HG03135 (cell line): ENCODE measurements around the gene KRT7.
"Not testable (repeated sequence)": the region's sequence is repeated elsewhere in the genome, so short reads cannot be mapped to it uniquely, and the experiment has no call there.

Experiments used
- ATAC-seq: cut with Tn5 transposase; IDR thresholded peaks from one replicate; pipeline ENCODE4 v1.9.1; 2021; ENCODE audit warnings: mild to moderate bottlenecking, moderate library complexity; ENCODE audit not compliant: unreplicated experiment

Gene KRT7

DNA sequence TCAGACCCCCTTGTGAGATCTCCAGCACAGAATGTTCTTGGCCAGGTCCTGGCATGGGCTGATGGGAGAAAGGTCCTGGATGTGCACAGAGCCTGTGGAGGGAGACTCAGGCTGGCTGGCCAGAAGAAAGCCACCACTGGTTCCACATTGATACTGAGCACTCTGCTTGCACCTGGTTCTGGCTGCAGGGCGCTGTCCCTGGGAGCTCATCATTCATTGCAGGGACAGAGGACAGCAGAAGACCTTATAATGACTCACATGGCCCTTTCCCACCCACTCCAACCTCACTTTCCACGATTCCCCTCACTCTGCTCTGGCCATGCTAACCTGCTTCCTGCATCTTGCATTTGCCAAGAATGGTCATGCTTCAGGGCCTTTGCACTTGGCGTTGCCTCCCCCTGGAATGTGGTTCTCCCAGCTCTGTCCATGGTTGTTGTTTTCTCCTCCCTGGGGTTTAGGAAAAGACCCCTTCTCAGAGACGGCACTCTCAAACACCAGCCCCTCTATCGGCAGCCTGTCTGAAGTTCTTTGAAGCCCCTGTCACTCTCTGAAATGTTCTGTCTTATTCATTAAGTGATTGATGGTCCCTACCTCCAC, 10.3 kb downstream of the KRT7 start:
- ATAC-seq, result no peak

DNA sequence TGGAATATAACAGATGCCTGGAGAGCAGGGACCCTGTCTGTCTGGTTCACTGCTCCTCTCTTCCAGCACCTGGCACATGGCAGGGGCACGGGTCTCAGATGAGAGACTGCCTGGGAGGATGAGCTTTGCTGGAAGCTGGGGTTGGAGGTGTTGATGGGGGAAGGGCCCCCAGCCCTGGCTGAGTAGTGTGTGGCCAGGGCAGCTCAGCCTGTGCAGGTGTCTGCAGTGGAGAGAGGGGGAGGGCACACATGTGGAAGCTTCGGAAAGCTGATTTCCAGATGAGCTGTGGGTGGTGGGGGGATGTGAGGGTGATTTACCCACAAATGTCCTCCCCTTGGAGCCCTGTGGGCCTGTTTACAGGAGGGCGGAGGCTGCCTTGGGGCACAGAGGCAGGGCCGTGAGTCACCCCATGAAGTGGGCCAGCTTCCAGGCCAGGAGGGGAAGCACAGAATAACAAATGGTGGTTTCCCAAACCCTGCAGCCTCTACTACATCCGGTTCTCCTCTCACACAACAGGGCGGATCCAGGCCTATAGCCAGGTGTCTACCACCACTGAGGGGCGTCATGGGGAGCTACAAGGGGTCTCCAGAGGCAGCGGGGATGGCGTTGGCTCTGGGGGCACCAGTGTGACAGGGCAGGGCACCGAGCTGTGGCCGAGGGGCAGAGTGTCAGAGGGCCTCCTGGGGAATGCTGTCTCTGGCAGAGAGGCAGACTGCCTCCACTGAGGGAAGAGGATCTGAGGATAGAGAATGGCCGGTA, 11.0 kb downstream of the KRT7 start:
- ATAC-seq, result peak; percentile 92

DNA sequence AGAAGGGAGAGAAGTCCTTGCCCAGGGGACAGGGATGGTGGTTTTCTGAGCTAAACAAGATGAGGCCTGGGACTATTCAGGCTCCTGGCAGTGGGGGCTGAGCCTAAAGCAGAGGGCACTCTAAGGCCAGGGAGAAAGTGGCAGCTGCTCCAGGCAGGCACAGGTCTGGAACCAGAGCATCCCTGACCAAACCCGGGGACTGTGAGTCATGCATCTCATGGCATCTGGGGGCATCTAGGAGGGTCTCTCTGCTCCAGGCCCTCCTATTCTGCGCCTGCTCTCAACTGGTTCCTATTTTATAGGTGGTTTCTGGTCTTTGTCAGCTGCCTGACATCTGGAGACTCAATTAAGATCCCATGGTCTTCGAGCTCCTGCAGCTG, 11.6 kb downstream of the KRT7 start:
- no peak for ATAC-seq

DNA sequence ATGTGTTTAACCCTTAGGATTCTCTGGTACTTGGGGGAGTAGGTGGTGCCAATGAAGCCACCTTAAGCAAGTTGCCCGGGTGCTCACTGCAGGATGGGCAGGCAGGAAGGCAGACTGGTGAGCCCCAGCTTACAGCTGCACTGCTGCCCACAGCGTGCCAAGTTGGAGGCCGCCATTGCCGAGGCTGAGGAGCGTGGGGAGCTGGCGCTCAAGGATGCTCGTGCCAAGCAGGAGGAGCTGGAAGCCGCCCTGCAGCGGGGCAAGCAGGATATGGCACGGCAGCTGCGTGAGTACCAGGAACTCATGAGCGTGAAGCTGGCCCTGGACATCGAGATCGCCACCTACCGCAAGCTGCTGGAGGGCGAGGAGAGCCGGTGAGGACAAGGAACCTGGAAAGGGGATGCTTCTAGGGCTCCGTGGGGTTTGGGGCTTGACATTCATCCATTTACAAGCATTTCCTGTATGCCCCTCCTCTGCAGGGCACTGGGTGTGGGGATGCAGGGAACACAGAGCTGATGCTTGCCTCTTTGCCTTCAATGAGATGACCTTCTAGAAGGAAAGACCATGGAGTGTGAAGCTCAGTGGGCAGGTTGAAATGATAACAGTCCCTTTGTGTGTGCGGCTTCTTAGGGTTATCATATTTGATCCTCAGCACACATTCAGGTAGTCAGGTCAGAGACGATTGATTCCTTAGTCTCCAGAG, 12.4 kb downstream of the KRT7 start:
- no peak for ATAC-seq

DNA sequence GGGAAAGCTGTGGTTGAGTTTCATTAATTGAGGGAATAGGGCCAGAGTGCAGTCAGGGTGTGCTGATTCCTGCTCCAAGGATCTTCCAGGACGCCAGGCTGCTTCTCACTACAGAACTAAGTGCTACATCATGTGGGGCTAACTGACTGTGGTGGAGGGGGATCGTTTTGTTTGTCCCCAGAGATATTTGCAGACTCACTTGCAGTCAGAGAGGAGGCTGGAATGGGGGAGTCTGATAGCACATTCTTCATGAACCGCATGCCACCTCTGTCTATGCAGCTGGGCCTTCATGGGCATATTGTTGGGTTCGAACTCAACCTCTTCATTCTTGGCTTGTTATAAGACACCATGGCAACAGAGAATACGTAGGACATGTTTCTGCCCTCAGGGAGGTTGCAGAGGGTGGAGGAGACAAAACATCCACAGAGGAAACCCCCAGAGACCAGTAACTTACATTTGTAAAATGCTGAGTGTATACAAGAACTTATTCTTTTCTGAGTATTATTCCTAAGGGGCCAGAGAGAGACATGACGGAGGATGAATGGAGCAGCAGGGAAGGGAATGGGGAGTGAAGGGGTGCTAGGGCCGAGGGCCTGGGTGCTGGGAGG, 13.0 kb downstream of the KRT7 start:
- ATAC-seq, result no peak

DNA sequence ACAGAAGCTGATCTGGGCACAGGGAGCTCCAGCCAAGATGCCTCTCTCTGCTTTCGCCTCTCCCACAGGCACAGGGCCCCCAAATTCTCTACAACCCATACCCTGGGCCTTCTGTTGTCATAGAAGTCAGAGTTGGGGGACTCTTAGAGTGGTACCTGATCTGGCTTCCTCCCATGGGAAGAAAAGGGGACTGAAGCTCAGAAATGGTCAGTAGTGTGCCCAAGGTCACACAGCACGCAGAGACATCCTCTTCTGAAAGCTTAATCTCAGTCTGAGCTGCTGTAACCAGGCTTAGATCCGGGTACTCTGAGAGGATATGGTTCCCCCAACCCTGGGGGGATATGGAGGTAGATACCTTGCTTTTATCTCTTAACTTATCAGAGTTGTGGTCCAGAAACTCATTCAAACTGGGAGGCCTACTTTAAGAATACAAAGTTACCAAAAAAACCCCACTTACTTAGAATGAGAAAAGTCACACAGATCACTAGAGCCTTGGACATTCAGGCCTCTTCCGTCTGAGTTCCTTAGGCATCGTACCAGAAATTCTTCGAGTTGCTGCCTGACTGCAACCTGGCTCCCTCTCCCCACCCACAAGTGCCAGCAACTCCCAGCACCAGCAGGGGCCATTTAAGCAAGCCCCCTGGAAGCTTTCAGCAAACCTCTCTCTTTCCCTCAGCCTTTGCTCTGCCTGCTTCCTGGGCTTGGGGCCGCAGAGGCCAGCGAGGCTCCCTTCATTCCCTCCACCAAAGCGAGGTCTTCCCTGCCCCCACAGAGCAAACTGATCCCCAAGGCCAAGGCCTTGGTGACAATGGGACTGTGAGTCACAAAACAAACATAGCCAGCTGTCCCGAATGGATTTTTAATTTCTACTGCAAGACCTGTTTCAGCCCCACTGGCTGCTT, 13.9 kb downstream of the KRT7 start:
- no peak for ATAC-seq

DNA sequence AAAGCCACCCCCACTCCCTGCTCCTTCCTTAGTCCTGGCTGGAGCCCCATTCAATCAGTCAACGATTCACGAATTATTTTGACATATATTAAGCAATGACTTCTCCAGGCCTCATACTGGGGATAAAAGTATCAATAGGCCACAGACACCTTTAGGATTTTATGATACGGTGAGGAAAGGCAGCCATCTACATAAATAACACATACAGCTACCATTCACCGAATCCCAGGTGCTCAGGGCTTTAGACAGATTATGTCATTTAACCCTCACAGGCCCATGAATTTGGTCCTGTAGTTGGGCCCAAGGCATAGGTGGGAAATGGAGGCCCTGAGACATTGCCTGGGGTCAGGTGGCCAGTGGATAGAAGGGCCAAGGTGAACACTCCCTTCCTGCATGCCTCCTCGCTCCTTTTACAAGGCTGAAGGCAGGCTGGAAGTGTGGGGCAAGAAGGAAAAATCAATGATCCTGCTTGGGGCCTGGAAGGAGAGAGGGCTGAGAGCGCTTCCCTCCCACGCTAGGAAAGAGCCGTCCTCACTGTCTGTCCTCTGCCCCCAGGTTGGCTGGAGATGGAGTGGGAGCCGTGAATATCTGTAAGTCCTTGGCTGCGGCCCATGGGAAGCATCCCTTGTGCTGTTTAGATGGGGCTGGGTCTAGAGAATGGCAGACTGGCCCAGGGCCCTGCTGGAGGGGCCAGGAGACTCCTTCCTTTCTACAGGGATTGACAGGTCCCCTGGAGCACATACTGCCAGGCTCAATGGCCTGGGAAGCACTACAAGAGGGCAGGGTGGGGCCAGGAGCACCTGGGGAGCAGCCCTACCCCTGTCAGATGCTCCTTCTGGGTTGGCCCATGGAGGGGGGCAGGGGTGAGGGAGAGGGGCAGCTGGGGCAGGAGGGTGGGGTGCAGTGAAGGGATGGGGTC, 14.8 kb downstream of the KRT7 start:
- ATAC-seq, result no peak

DNA sequence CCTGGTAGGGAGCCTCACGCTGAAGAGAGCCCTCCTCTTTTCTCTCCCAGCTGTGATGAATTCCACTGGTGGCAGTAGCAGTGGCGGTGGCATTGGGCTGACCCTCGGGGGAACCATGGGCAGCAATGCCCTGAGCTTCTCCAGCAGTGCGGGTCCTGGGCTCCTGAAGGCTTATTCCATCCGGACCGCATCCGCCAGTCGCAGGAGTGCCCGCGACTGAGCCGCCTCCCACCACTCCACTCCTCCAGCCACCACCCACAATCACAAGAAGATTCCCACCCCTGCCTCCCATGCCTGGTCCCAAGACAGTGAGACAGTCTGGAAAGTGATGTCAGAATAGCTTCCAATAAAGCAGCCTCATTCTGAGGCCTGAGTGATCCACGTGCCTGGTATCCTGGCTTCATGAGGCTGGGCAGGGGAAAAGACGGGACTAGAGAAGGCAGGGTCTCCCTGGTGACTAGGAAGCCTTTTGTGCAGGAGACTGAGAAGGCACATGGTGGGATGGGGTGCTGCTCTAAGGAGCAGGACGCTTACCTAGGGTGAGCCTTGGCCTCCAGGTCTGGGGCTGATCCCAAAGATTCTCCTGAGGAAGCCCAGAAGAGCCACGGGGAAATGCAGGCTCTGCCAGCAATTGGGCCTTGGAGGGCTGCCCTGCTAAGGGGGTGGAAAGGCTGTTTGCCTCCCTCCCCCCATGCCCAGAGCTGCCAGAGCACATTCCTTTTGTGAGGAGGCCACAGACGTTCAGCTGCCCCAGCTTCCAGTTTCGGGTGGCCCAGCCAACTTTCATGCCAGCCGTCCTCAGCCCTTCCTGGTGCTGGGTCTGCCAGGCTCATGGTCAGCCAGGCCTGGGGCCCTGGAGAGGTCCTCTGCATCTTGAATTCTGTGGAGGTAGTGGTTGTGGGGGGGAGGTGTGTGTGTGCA, 15.8 kb downstream of the KRT7 start:
- ATAC-seq, result no peak

DNA sequence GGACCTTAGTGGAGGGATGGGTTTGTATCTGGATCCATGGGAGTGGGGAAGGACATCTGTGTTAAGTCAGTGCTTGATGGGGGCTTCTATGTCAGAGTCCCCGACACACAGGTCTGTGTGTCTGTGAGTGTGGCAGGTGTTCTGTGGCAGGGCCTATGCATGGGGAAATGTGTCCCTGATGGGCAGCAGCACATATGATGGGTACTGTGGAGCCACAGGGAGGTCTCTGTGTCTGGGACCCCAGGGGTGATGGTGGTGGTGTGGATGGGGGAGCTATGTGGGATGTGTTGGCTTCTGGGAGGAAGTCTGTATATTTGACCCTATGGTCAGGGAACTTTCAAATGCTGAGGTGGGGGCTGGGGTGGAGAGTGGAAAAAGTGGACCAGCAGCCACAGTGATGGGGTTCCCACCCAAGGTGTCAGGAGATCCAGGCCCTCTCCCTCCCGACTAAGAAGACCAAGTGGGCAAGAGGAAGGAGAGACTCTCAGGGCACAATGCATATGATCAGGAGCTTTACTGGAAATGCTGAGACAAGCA, 16.5 kb downstream of the KRT7 start:
- ATAC-seq, result no peak

DNA sequence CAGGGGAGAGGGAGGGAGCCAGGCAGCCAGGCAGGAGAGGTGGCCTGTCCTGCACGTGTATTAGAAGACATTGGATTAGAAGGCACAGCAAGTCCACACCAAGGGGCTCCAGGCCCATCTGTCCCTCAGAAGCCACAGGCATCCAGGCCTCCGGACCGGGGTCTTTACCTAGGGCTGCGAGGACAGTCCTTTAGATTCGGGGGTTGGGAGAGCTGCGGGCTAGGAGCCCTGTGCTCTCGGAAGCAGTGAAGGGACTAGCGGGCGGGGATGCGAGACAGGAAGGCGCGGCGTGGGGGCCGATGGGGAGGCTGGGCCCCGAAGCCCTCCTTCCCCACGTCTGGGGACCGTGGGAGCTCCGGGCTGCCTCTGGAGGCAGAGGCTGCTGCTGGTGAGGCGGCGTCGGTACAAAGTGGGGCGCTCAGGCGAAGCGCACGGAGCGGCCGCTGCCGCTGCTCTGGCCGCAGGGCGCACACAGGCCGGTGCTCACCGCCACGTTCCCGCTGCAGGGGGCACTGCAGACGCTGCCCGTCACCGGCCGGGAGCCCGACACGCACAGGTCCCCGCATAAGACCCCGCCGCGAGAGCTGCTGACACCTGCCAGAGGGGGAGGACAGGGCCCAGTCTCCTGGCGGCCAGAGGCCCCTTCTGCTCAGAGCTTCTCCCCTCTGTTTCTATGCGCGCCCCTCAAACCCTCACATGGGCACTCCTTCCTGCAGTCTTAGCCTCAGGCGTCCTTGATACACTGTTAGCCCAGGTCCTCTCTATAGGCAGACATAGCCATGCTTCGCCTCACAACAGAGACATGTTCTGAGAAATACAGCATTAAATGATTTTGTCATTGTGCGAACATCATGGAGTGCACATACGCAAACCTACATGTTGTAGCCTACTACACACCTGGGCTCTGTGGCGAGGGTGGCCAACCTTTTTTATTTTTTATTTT, 17.3 kb downstream of the KRT7 start:
- ATAC-seq, result no peak

DNA sequence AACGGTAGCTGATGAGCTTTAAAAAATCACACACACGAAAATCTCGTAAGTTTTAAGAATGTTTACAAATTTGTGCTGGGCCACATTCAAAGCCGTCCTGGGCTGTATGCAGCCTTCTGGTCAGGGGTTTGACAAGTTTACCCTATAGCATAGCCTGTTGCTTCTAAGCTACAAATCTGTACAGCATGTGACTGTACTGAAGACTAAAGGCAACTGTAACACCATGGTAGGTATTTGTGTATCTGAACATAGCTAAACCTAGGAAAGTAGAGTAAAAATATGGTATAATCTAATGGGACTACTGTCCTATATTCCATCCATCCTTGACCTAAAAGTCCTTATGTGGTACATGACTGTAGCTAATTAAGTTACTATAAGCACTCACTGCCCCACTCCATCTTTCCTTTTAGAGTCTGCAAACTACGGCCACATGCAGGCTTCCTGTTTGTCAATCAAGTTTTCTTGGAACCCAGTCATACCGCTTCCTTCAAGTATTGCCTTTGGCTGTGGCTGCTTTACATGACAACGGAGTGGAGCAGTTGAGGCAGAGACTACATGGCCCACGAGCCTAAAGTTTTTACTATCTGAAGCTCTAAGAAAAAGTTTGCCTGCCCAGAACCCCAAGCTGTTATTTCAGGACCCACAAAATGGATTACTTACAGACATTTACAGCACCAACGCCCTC, 18.5 kb downstream of the KRT7 start:
- ATAC-seq, result no peak

DNA sequence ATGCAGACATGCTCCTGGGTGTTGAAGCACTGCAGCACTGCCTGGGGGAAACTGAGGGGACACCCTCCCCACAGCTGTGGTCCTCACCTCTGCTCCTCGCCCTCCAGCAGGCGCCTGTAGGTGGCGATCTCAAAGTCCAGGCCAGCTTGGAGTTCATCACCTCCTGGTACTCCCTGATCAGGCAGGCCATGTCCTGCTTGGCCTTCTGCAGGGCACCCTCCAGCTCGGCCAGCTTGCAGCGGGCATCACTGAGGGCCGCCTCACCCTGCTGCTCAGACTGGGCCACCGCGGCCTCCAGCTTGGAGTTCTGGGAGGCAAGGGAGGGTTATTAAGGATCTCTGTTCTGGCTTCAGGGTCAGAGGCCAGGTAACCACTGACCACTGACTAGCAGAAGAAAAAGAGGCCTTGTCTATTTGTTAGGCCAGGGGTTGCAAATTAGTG, 19.2 kb downstream of the KRT7 start:
- not testable (repeated sequence) for ATAC-seq

DNA sequence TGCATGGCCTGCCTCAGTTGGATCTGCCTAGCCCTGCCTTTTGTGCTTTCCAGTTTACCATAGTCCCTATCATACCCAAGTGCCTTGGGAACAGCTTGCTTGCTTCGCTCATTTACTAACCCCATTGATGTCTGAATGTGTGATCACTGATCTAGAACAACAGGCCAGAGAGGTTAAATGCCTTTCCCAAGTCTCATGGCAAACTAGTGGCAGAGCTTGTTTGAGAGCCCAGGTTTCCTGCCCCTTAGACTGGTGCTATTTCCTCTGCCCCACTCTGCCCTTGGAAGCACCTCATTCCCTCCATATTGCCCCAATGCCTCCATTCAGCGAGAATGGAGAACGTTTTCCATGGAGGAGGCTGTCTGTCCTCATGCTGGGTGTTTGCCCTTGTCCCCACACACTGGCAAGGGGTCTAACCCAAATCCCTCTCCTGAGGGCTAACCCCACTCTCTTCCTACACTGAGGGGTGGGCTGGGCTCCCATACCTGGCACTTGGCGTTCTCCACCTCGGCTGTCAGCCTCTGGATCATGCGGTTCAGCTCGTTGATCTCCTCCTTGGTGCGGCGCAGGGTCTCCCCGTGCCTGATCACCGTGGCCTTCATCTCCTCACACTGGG, 19.8 kb downstream of the KRT7 start:
- no peak for ATAC-seq

DNA sequence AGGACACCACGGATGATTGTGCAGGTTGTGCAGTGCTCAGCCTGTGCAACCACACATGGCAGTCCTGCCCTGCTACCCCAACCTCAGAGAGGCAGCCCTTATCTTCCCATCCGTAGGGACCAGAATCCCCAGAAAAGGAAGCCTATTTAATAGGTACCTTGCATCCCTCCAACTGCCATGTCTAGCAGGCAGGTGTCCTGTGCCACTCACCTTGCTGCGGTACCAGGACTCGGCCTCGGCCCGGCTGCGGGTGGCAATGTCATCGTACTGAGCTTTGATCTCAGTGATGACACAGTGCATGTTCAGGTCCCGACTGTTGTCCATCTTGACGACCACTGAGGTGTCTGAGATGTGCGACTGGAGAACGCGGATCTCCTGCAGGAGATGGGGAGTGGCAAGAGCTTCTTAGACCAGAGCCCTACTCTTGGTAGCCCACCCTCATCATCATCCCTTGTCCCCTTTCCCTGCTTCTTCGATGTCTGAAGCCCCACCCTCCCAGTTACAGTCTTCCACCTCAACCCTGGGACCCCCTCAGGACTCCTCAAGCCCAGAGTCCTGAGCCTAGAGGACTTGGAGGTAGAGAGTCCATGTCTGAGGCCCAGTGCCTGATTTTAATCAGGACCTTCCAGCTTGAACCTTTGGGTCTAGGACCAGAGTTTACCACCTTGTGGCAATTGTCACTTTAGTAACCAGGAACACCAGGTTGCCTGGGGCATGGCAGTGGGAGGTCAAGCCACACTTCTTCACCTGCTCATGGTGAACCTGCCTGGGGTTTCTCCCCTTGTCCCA, 20.5 kb downstream of the KRT7 start:
- ATAC-seq, result no peak

DNA sequence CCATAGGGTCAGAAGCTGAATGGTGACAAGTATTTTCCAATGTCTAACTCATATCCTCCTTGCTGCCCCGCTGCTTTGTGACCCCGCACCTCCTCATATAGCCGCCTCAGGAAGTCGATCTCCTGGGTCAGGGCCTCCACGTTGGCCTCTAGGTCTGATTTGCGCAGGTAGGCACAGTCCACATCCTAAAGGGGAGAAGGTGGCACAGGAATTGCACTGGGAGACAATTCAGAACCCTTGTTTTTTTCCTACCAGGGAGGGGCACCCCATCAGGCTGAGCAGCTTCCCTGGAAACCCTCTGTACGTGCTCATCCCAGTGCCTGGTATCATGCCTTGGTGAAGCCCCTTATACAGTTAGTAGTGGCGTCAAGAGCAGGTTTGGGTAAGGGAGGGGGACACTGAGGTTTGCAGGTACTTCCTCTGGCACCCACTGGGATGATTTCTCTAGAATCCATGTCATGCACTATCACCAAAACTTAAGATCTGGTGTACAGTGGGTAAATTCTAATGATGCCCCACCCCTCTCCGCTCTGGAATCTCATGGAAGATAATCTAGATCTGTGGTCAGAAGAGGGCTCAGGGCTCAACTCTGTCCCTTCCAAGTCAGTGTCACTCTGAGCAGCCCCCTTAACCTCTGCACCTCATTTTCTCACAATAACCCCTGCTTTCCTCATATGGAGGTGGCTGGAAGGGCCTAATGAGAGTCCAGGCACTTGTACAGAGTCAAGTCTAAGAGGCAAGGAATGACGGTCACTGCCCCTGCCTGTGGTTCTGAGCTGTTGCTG, 21.3 kb downstream of the KRT7 start:
- no peak for ATAC-seq
